ENCODE results near the gene NFE2L1. TPM values are rescaled to one million over a fixed set of nuclear protein-coding genes. Genes with fewer than 3 reads are reported as not detected.
"Not testable (repeated sequence)": the region's sequence is repeated elsewhere in the genome, so short reads cannot be mapped to it uniquely, and the experiment has no call there.

Gene NFE2L1
- total and polyA plus RNA-seq, 8 donors = 27.4 to 74.0 (median 44.5) TPM

DNA sequence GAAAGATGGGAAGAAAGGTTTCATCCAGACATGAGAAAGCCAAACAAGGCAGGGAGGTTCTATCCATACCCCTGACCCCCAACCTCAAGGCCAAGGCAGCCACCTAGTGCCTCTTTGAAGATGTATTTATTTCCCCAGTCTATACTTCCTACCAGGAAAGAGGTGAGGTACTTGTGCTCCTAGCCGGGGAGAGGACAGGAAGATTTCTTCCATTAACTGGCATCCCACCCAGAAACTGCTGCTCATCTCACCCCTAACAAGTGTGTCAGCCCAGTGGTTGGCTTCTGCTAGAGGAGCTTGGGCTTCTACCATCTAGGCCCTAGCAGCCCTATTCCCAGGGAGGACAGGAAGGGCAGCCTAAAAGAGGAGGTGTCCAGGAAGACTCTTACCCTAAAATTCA lies 19.4 kb upstream of the NFE2L1 start:
- WGBS, 2 donors = 88 to 94% methylated on average over 1 of the region's 1 CpG
- no peaks in the 10 kb centered on the region for H3K9me3 ChIP-seq
- no peak overlapping the region for H3K4me3 ChIP-seq
- H3K27me3 ChIP-seq = no peaks in the 10 kb centered on the region
- no peak for FAIRE-seq
- intact Hi-C loops (cut with DNase I) = loop anchor here in 2 of 3 donors (5.0 kb wide), 2 partner anchors 49 to 104 kb away; no protein-coding TSS in a partner anchor
- no peak for DNase-seq
- no peak for ATAC-seq
- H3K36me3 ChIP-seq = no peaks in the 10 kb centered on the region
- peaks cover 18 to 24% (median 24%) of the 10 kb centered on the region in 3 donors for H3K4me1 ChIP-seq
- no peak overlapping the region for H3K27ac ChIP-seq
- TF ChIP-seq, protein P1, sequence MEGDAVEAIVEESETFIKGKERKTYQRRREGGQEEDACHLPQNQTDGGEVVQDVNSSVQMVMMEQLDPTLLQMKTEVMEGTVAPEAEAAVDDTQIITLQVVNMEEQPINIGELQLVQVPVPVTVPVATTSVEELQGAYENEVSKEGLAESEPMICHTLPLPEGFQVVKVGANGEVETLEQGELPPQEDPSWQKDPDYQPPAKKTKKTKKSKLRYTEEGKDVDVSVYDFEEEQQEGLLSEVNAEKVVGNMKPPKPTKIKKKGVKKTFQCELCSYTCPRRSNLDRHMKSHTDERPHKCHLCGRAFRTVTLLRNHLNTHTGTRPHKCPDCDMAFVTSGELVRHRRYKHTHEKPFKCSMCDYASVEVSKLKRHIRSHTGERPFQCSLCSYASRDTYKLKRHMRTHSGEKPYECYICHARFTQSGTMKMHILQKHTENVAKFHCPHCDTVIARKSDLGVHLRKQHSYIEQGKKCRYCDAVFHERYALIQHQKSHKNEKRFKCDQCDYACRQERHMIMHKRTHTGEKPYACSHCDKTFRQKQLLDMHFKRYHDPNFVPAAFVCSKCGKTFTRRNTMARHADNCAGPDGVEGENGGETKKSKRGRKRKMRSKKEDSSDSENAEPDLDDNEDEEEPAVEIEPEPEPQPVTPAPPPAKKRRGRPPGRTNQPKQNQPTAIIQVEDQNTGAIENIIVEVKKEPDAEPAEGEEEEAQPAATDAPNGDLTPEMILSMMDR (IDR thresholded peaks at IDR 0.05) = no peak

DNA sequence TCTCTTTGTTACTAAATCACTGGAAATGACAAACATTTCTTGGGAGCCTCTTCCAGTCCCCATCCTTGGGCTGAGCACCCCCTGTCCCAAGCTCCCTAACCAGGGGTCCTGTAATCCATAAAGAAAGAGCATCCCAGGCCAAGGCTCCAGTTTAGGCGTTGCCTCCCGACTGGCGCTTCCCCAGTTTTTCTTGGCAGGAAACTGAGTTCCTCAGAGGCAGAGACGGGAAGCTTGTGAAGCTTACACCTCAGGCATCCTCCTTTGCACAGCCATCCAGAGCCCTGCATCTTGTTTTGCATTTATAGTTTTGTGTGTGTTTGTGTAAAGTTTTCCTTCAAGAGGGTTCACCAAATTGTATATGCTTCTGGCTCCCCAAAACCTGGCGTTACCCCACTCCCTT lies 17.6 kb upstream of the NFE2L1 start:
- TF ChIP-seq, protein P1 (IDR thresholded peaks at IDR 0.05) = no peak
- Histone ChIP-seq H3K9me3 (no peaks in the 10 kb centered on the region), H3K27me3 (no peaks in the 10 kb centered on the region), H3K4me3 (no peak overlapping the region), H3K27ac (no peak overlapping the region), H3K36me3 (no peaks in the 10 kb centered on the region), H3K4me1 (peaks cover 8 to 14% (median 12%) of the 10 kb centered on the region in 3 donors)
- WGBS, 2 donors = 60 to 67% methylated on average over 5 of the region's 5 CpGs
- DNase-seq = no peak
- ATAC-seq = no peak
- intact Hi-C loops (cut with DNase I) = no loop called here
- FAIRE-seq = no peak

DNA sequence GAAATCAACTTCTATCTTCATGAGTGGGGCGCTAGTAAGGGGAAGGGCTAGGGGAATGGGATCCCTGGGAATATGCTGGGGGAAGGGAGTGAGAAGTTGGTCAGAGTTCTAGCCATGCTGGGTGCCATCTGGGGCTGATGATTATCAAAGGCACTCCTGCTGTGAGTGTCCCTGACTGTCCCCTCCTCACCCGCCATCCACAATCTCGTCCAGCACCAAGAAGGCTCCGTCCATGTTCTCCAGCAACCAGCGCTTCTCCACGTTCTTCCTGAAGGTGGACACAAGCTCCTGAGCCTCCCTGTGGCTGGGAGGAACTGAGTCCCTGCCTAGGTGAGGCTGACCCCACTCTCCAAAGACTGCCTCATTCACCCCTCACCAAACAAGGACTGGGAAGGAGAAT lies 16.2 kb upstream of the NFE2L1 start:
- no peak overlapping the region for H3K4me3 ChIP-seq
- H3K4me1 ChIP-seq = peaks cover 0 to 1% (median 0%) of the 10 kb centered on the region in 3 donors
- intact Hi-C loops (cut with DNase I) = no loop called here
- no peaks in the 10 kb centered on the region for H3K27me3 ChIP-seq
- FAIRE-seq (no peak), DNase-seq (peak in 1 of 6 donors; percentile 30), ATAC-seq (no peak)
- no peaks in the 10 kb centered on the region for H3K9me3 ChIP-seq
- TF ChIP-seq, protein P1 (IDR thresholded peaks at IDR 0.05) = no peak
- H3K36me3 ChIP-seq = no peaks in the 10 kb centered on the region
- 84 to 87% methylated on average over 6 of the region's 6 CpGs for WGBS, 2 donors
- no peak overlapping the region for H3K27ac ChIP-seq

DNA sequence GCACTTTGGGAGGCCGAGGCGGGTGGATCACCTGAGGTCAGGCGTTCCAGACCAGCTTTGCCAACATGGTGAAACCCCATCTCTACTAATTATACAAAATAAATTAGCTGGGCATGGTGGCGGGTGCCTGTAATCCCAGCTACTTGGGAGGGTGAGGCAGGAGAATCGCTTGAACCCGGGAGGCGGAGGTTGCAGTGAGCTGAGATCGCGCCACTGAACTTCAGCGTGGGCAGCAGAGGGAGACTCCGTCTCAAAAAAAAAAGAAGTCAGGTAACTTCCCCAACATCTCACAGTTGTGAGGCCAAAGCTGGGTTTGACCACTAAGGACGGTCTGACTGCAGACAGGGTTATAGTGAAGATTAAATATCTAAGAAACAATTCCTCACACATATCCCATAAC lies 13.4 kb upstream of the NFE2L1 start:
- H3K36me3 ChIP-seq; H3K27me3 ChIP-seq; H3K27ac ChIP-seq; ATAC-seq; DNase-seq; H3K4me3 ChIP-seq; FAIRE-seq; H3K9me3 ChIP-seq; H3K4me1 ChIP-seq; intact Hi-C loops (cut with DNase I): not testable (repeated sequence)
- 88 to 90% methylated on average over 12 of the region's 12 CpGs for WGBS, 2 donors

DNA sequence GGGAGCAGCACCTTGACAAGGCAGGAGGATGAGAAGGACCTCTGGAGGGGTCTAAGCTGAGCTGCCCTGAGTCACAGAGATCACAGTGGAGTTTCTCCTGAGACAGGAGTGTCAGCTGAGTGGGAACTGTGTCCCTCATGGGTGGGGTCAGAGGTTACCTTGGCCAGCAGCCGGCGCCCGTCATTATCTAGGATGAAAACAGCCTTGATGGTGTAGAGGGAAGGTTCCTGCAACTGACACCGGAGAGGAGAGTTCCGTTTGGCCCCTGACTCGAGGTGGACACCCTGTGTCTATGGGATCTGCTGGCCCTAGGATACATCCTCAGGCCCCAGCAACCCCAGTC lies 11.5 kb upstream of the NFE2L1 start:
- intact Hi-C loops (cut with DNase I) = no loop called here
- no peak overlapping the region for H3K27ac ChIP-seq

More for the DNA sequence above, 11.5 kb upstream of the NFE2L1 start:
- H3K36me3 ChIP-seq = no peaks in the 10 kb centered on the region
- H3K4me1 ChIP-seq = peaks cover 0 to 3% (median 0%) of the 10 kb centered on the region in 3 donors
- TF ChIP-seq, protein P1 (IDR thresholded peaks at IDR 0.05) = no peak
- FAIRE-seq = no peak
- ATAC-seq = no peak
- peak overlapping the region; percentile 35 to 74 (median 46) for H3K4me3 ChIP-seq
- 41% methylated on average over 6 of the region's 6 CpGs for WGBS, 2 donors
- H3K27me3 ChIP-seq = no peaks in the 10 kb centered on the region
- no peak for DNase-seq
- no peaks in the 10 kb centered on the region for H3K9me3 ChIP-seq
